Measurements from ENCODE around the gene CTCFL.

CTCFL gene

GRCh38 chr20:57464642-57465211, 60.2 kb downstream of the CTCFL start:
- peak; percentile 25 for DNase-seq (ENCODE audit: low spot score)

DNA sequence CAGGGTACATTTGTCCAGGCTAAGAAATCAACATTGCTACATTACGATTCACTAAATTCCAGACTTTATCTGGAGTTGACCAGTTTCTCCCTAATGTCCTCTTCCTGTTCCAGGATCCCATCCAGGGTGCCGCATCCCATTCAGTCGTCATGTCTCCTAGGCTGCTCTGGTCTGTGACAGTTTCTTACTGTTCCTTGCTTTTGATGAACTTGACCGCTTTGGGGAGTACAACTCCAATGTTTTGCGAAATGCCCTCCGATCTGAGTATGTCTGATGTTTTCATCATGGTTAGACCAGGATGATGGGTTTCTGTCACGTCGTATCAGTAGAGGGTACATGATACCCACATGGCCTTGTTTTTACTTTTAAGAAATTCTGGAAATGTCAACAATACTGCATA, 62.2 kb downstream of the CTCFL start:
- no peak for DNase-seq (ENCODE audit: low spot score)

GRCh38 chr20:57461726-57462125, 63.2 kb downstream of the CTCFL start:
- DNase-seq (ENCODE audit: low spot score): no peak

GRCh38 chr20:57460781-57461465, 64.0 kb downstream of the CTCFL start:
- no peak for DNase-seq (ENCODE audit: low spot score)

GRCh38 chr20:57459897-57460296, 65.0 kb downstream of the CTCFL start:
- DNase-seq (ENCODE audit: low spot score): no peak

GRCh38 chr20:57459278-57459677, 65.7 kb downstream of the CTCFL start:
- no peak for DNase-seq (ENCODE audit: low spot score)

- DNase-seq (ENCODE audit: low spot score): peak; percentile 24
Observed at GRCh38 chr20:57458400-57459160, 66.4 kb downstream of the CTCFL start.

GRCh38 chr20:57457243-57458095, 67.5 kb downstream of the CTCFL start:
- peak; percentile 50 for DNase-seq (ENCODE audit: low spot score)

GRCh38 chr20:57456116-57456515, 68.8 kb downstream of the CTCFL start:
- no peak for DNase-seq (ENCODE audit: low spot score)

DNA sequence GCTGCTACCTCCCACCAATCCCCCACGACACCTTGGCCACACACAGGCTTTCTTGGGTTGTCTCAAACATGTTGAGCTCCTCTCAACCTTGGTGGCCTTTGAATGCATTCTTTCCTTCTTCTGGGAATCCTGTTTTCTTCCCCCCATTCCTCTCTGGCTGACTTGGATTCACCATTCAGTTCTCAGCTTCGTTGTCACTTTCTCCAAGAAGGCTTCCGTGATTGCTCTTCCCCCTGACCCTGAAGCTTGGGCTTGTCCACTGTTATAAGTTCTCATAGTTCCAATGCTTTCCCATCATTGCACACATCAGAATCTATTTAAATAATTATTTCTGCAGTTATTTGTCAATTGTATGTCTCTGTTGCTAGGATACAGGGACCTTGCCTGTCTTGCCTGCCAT, 69.6 kb downstream of the CTCFL start:
- no peak for DNase-seq (ENCODE audit: low spot score)

- no peak for DNase-seq (ENCODE audit: low spot score)
Observed at GRCh38 chr20:57451795-57452661, 72.9 kb downstream of the CTCFL start.

DNA sequence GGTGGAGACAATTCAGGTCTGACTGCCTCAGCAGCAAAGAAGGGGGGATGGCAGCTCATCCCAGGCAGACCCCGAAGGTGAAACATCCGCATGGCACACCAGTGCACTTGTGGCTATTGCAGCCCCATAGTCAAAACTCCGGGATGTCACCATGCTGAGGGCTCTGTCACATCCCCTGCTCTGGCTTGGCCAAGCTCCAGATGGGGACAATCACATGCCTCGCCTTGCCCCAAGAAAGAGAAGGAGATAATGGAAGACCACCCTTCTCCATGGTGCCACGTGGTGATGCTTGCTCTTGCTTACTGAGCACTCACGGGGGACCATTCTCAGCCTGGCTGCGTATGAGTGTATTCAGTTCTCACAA, 73.5 kb downstream of the CTCFL start:
- no peak for DNase-seq (ENCODE audit: low spot score)

DNA sequence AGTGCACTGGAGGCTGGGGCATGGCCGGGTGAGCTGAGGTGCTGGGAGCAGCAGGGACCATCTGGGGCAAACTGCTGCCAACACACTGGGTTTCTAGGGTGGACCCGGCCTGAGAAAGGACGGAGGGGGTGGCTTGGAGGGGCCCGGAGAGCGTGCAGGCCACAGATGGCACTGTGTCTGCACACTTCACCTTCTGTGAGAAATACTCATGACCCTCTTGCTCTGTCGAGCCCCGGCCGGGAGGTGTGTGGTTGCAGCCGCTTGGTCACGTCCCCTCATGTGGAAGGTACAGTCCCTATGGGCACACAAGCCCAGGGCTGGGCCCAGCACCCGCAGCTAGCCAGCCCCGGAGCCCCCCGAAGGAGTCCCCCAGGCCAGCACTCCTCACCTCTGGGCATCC, 74.0 kb downstream of the CTCFL start:
- no peak for DNase-seq (ENCODE audit: low spot score)

DNA sequence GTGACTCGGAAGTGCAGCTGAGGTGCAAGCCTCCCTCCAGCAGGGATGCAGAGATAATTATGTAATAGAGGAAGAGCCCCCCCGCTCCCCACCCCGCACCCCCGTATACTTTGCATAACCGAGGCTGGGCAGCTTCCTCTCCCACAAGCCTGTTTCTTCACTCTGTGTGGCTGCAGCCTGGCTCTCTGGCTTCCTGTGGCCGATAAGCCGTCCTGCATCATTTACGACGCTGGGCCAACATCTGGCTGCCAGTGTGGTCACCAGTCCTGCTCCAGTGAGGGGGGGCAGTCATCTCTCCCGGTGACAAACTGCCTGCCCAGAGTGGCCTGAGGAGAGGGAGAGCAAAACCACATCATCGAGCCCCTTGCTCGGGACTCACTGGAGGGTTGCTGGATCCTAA, 74.5 kb downstream of the CTCFL start:
- no peak for DNase-seq (ENCODE audit: low spot score)

- no peak for DNase-seq (ENCODE audit: low spot score)
Observed at GRCh38 chr20:57449398-57450354, 75.3 kb downstream of the CTCFL start.

DNA sequence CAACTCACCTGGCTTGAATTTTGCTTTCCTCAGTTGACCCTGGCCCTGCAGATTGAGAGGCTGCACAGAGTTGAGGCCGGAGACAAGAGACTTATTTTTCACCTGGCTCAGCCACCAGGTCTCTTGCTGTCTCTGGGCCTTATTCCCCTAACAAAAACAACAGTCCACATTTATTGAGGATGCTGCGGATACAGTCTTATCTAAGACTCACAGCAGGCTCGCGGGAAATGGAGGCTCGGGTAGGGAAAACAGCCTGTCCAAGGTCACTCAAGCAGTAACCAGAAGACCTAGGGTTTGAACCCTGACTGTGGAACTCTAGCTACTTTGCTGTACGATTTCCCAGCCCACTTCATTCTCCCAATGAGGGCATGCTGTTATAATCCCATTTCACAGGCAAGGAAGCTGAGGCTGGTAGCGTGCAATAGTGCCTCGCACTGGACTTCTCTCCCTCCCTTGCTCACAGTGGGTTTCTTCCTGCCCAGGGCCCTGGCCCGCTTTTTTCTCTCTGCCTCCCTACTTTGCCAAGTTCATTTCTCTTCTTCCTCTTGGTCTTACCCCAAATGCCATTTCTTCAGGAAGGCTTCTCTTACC, 76.1 kb downstream of the CTCFL start:
- no peak for DNase-seq (ENCODE audit: low spot score)
